Ishikawa (cell line): ENCODE results near the gene VPS25.
A peak's percentile ranks its signal among the peaks of the same experiment; 100 is the strongest.

ENCODE experiments used
- CEBPB ChIP-seq: IDR thresholded peaks from 2 replicates; pipeline ENCODE4 v1.6.1; 2012
- CREB1 ChIP-seq: IDR thresholded peaks from 2 replicates; pipeline ENCODE4 v1.6.1; 2012; ENCODE audit warnings: low read depth
- EGR1 ChIP-seq: IDR thresholded peaks from 2 replicates; pipeline ENCODE4 v1.6.1; 2012
- EP300 ChIP-seq: IDR thresholded peaks from 2 replicates; pipeline ENCODE4 v1.6.1; 2012; ENCODE audit warnings: borderline replicate concordance
- FOXM1 ChIP-seq: IDR thresholded peaks from 2 replicates; pipeline ENCODE4 v1.6.1; 2012; ENCODE audit warnings: low read depth, borderline replicate concordance
- MAX ChIP-seq: IDR thresholded peaks from 2 replicates; pipeline ENCODE4 v1.6.1; 2012
- NFIC ChIP-seq: IDR thresholded peaks from 2 replicates; pipeline ENCODE4 v1.6.1; 2012
- RAD21 ChIP-seq: IDR thresholded peaks from 2 replicates; pipeline ENCODE4 v1.6.1; 2012; ENCODE audit warnings: low read depth
- REST ChIP-seq: IDR thresholded peaks from 2 replicates; pipeline ENCODE4 v1.6.1; 2012; ENCODE audit warnings: low read depth, mild to moderate bottlenecking
- TAF1 ChIP-seq: IDR thresholded peaks from 2 replicates; pipeline ENCODE4 v1.6.1; 2012; ENCODE audit warnings: low read depth, mild to moderate bottlenecking
- TCF12 ChIP-seq: IDR thresholded peaks from 2 replicates; pipeline ENCODE4 v1.6.1; 2012; ENCODE audit warnings: low read depth
- TEAD4 ChIP-seq: IDR thresholded peaks from 2 replicates; pipeline ENCODE4 v1.6.1; 2012
- USF1 ChIP-seq: IDR thresholded peaks from 2 replicates; pipeline ENCODE4 v1.6.1; 2012
- YY1 ChIP-seq: IDR thresholded peaks from 2 replicates; pipeline ENCODE4 v1.6.1; 2012; ENCODE audit warnings: low read depth
- ZBTB7A ChIP-seq: IDR thresholded peaks from 2 replicates; pipeline ENCODE4 v1.6.1; 2012; ENCODE audit warnings: low read depth

The VPS25 gene

GRCh38 chr17:42796066-42796758 lies 23.0 kb downstream of the VPS25 start:
- TF ChIP-seq TEAD4 (no peak), CEBPB (no peak), REST (no peak), EP300 (no peak), TAF1 (no peak), ZBTB7A (no peak), USF1 (no peak), TCF12 (no peak)

- TF ChIP-seq CEBPB (no peak), TEAD4 (no peak), CREB1 (no peak), USF1 (no peak), EP300 (no peak), REST (no peak), YY1 (no peak), FOXM1 (no peak), TCF12 (no peak), TAF1 (no peak), MAX (no peak), RAD21 (no peak), ZBTB7A (no peak), NFIC (no peak), EGR1 (no peak)
Measured at GRCh38 chr17:42797067-42798007, 24.1 kb downstream of the VPS25 start.

- no peak for TF ChIP-seq TEAD4
- TF ChIP-seq CREB1, result no peak
Measured at GRCh38 chr17:42798011-42798382, 24.7 kb downstream of the VPS25 start.

GRCh38 chr17:42798383-42799380 lies 25.4 kb downstream of the VPS25 start, which contains the start of the genes CNTD1 and COA3:
Gene CNTD1 (plus strand): TSS chr17:42798861. CDS start chr17:42799068, 207 bp downstream.
Gene COA3 (minus strand): TSS chr17:42798704. CDS start chr17:42798681, 23 bp downstream.
- no peak for TF ChIP-seq RAD21
- no peak for TF ChIP-seq EP300
- peak; percentile 19; the same call in 1 of the 2 replicates for TF ChIP-seq USF1
- peak; percentile 93 for TF ChIP-seq YY1
- peak; percentile 13; the same call in 1 of the 2 replicates for TF ChIP-seq TEAD4
- peak; percentile 99 for TF ChIP-seq MAX
- no peak for TF ChIP-seq REST
- TF ChIP-seq ZBTB7A, result no peak
- no peak for TF ChIP-seq EGR1
- peak; percentile 76 for TF ChIP-seq TCF12
- no peak for TF ChIP-seq CREB1
- no peak for TF ChIP-seq FOXM1
- TF ChIP-seq TAF1, result peak; percentile 83
- no peak for TF ChIP-seq NFIC
- no peak for TF ChIP-seq CEBPB
